ENCODE data around the gene ENTPD8.

ENTPD8 gene

DNA sequence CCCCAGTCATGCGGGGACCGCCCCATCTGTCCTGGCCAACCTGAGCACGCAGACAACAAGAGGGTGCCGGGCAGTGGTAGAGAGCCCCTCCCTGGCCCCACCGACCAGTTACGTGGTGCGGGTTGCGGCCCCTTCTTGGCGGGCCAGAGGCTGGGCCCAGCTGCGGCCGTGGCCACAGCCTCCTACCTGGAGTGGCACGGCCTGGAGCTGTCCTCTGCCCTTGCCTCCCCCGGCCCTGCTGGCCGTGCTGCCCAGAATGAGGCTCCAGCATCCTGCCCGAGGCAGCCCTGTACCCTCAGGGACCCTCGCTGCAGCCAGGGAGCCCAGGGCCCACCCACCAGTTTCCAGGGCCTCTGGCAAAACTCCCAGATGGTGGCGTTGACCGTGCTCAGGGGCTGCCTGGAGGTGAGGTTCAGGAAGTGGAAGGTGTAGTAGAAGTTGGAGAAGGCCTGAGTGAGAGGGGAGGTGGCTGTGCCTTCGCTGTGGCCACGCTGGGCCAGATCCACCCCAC, 5.7 kb downstream of the ENTPD8 start (continued):
- TF ChIP-seq, protein P1, sequence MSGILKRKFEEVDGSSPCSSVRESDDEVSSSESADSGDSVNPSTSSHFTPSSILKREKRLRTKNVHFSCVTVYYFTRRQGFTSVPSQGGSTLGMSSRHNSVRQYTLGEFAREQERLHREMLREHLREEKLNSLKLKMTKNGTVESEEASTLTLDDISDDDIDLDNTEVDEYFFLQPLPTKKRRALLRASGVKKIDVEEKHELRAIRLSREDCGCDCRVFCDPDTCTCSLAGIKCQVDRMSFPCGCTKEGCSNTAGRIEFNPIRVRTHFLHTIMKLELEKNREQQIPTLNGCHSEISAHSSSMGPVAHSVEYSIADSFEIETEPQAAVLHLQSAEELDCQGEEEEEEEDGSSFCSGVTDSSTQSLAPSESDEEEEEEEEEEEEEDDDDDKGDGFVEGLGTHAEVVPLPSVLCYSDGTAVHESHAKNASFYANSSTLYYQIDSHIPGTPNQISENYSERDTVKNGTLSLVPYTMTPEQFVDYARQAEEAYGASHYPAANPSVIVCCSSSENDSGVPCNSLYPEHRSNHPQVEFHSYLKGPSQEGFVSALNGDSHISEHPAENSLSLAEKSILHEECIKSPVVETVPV (CRISPR knock-in tag; IDR thresholded peaks at IDR 0.05), result no peak

DNA sequence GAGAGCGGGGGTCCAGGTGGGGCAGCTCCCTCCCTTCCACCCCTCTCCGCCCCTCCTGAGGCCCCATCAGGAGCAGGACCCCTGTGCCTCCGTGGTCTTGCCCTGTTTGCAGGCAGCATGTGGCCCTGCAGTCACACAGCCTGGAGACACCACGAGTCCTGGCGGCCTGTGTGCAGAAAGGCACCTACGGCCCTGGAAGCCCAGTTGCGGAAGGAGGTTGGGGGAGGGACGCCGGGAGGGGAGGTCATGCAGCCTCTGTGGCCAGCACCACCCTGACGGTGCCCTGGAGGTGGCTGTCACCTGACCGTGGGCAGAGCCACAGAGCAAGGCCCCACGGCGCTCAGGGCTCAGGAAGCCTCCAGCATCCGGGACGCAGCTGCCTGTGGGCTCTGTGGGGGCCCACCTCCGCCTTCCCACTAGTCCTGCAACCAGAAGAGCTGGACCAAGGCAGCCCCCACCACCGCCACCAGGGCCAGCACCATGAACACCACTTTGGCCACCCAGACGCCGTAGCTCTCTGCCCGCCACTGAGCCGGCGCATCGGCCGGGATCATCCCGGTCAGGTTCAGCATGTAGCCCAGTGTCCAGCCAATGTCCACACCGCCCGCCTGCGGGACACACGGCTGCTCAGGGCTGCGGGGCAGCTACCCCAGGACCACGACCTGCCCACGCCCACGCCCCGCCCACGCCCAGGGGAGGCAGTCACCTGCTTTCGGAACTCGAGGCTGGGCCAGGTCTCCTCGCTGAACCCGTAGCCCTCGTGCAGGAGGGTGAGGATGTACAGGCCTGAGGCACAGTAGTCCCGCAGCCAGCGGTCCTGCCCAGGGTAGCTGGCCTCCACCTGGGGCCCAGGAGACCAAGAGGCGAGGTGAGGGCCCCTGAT, 6.4 kb downstream of the ENTPD8 start:
- TF ChIP-seq, protein P2, sequence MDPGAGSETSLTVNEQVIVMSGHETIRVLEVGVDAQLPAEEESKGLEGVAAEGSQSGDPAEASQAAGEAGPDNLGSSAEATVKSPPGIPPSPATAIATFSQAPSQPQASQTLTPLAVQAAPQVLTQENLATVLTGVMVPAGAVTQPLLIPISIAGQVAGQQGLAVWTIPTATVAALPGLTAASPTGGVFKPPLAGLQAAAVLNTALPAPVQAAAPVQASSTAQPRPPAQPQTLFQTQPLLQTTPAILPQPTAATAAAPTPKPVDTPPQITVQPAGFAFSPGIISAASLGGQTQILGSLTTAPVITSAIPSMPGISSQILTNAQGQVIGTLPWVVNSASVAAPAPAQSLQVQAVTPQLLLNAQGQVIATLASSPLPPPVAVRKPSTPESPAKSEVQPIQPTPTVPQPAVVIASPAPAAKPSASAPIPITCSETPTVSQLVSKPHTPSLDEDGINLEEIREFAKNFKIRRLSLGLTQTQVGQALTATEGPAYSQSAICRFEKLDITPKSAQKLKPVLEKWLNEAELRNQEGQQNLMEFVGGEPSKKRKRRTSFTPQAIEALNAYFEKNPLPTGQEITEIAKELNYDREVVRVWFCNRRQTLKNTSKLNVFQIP (CRISPR knock-in tag; IDR thresholded peaks at IDR 0.05; ENCODE audit: borderline replicate concordance, low read depth), result no peak
- TF ChIP-seq ZC3H10 (CRISPR knock-in tag; IDR thresholded peaks at IDR 0.05), result no peak
- TF ChIP-seq ZFP30 (CRISPR knock-in tag; IDR thresholded peaks at IDR 0.05), result no peak
- no peak for TF ChIP-seq ESRRG (CRISPR knock-in tag; IDR thresholded peaks at IDR 0.05)
- no peak for TF ChIP-seq ZNF8 (CRISPR knock-in tag; IDR thresholded peaks at IDR 0.05)
- TF ChIP-seq ARNTL (CRISPR knock-in tag; IDR thresholded peaks at IDR 0.05; ENCODE audit: borderline replicate concordance, low read depth), result no peak
- no peak for TF ChIP-seq TOX (CRISPR knock-in tag; IDR thresholded peaks at IDR 0.05; ENCODE audit: borderline replicate concordance)
- TF ChIP-seq, protein P3, sequence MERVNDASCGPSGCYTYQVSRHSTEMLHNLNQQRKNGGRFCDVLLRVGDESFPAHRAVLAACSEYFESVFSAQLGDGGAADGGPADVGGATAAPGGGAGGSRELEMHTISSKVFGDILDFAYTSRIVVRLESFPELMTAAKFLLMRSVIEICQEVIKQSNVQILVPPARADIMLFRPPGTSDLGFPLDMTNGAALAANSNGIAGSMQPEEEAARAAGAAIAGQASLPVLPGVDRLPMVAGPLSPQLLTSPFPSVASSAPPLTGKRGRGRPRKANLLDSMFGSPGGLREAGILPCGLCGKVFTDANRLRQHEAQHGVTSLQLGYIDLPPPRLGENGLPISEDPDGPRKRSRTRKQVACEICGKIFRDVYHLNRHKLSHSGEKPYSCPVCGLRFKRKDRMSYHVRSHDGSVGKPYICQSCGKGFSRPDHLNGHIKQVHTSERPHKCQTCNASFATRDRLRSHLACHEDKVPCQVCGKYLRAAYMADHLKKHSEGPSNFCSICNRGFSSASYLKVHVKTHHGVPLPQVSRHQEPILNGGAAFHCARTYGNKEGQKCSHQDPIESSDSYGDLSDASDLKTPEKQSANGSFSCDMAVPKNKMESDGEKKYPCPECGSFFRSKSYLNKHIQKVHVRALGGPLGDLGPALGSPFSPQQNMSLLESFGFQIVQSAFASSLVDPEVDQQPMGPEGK (CRISPR knock-in tag; IDR thresholded peaks at IDR 0.05; ENCODE audit: borderline replicate concordance), result no peak
- TF ChIP-seq, protein P1 (CRISPR knock-in tag; IDR thresholded peaks at IDR 0.05), result no peak
- TF ChIP-seq, protein P4, sequence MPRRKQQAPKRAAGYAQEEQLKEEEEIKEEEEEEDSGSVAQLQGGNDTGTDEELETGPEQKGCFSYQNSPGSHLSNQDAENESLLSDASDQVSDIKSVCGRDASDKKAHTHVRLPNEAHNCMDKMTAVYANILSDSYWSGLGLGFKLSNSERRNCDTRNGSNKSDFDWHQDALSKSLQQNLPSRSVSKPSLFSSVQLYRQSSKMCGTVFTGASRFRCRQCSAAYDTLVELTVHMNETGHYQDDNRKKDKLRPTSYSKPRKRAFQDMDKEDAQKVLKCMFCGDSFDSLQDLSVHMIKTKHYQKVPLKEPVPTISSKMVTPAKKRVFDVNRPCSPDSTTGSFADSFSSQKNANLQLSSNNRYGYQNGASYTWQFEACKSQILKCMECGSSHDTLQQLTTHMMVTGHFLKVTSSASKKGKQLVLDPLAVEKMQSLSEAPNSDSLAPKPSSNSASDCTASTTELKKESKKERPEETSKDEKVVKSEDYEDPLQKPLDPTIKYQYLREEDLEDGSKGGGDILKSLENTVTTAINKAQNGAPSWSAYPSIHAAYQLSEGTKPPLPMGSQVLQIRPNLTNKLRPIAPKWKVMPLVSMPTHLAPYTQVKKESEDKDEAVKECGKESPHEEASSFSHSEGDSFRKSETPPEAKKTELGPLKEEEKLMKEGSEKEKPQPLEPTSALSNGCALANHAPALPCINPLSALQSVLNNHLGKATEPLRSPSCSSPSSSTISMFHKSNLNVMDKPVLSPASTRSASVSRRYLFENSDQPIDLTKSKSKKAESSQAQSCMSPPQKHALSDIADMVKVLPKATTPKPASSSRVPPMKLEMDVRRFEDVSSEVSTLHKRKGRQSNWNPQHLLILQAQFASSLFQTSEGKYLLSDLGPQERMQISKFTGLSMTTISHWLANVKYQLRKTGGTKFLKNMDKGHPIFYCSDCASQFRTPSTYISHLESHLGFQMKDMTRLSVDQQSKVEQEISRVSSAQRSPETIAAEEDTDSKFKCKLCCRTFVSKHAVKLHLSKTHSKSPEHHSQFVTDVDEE (CRISPR knock-in tag; IDR thresholded peaks at IDR 0.05), result no peak
- TF ChIP-seq, protein P5, sequence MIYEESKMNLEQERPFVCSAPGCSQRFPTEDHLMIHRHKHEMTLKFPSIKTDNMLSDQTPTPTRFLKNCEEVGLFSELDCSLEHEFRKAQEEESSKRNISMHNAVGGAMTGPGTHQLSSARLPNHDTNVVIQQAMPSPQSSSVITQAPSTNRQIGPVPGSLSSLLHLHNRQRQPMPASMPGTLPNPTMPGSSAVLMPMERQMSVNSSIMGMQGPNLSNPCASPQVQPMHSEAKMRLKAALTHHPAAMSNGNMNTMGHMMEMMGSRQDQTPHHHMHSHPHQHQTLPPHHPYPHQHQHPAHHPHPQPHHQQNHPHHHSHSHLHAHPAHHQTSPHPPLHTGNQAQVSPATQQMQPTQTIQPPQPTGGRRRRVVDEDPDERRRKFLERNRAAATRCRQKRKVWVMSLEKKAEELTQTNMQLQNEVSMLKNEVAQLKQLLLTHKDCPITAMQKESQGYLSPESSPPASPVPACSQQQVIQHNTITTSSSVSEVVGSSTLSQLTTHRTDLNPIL (CRISPR knock-in tag; IDR thresholded peaks at IDR 0.05; ENCODE audit: low read depth), result no peak
- no peak for TF ChIP-seq PPARA (CRISPR knock-in tag; IDR thresholded peaks at IDR 0.05; ENCODE audit: borderline replicate concordance)
- TF ChIP-seq ZNF70 (CRISPR knock-in tag; IDR thresholded peaks at IDR 0.05), result no peak
- no peak for ATAC-seq

DNA sequence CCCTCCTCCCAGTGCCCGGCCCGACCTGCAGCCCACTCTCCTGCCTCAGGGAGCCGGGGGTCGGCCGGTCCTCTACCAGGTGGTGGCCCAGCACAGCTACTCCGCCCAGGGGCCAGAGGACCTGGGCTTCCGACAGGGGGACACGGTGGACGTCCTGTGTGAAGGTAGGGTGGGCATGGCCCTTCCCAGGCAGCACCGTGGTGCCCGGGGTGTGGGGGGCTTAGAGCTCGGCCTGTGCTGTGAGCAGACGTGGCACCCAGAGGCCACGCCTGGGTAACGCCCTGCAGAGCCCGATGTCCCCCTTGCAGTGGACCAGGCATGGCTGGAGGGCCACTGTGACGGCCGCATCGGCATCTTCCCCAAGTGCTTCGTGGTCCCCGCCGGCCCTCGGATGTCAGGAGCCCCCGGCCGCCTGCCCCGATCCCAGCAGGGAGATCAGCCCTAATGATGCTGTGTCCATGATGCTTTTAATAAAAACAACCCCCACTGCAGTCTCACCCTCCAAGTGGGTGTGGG, 7.2 kb downstream of the ENTPD8 start:
- TF ChIP-seq, protein P3 (CRISPR knock-in tag; IDR thresholded peaks at IDR 0.05; ENCODE audit: borderline replicate concordance), result no peak
- TF ChIP-seq ZC3H10 (CRISPR knock-in tag; IDR thresholded peaks at IDR 0.05) (no peak), CSDC2 (CRISPR knock-in tag; IDR thresholded peaks at IDR 0.05) (no peak), TOX (CRISPR knock-in tag; IDR thresholded peaks at IDR 0.05; ENCODE audit: borderline replicate concordance) (no peak), OSR1 (CRISPR knock-in tag; IDR thresholded peaks at IDR 0.05) (no peak), ZNF70 (CRISPR knock-in tag; IDR thresholded peaks at IDR 0.05) (no peak), ARNTL (CRISPR knock-in tag; IDR thresholded peaks at IDR 0.05; ENCODE audit: borderline replicate concordance, low read depth) (no peak), RARB (CRISPR knock-in tag; IDR thresholded peaks at IDR 0.05) (no peak), ZFP3 (CRISPR knock-in tag; IDR thresholded peaks at IDR 0.05) (no peak)
- TF ChIP-seq, protein P4 (CRISPR knock-in tag; IDR thresholded peaks at IDR 0.05), result no peak
- no peak for ATAC-seq

Measured in SK-N-SH treated with all-trans-retinoic acid at 6 μM for 48 hours (cell line).